K562 (cell line): ENCODE results near the gene DDX23. TPM values are rescaled to one million over a fixed set of nuclear protein-coding genes. Genes with fewer than 3 reads are reported as not detected.

ENCODE experiments used
- ATAC-seq: fragments of 200-7000 bp; cut with Tn5 transposase; 3 replicates; pipeline ENCODE4 v1.9.1; 2020; ENCODE audit warnings: moderate library complexity
- BruUV-seq: library from RNA; stranded (reverse); fragments of 400-500 nt; replicated peaks from 2 replicates; lab custom pipeline; 2021; lab: Mats Ljungman, UMichigan
- CTCF ChIA-PET: fragments of 300-600 bp; formaldehyde crosslinking; extraction: SDS; loops from one replicate; lab custom pipeline; 2021; ENCODE audit warnings: low intra/inter-chr PET ratio; lab: Yijun Ruan, JAX
- POLR2A ChIA-PET: fragments of 300-600, 350-650 bp; sonication (Branson Sonifier 250); formaldehyde crosslinking; extraction: SDS; loops from one replicate; lab custom pipeline; 2021; ENCODE audit warnings: antibody characterized with exemption, inconsistent platforms; lab: Yijun Ruan, JAX
- DNase-seq, 4 experiments: peaks; one replicate each; pipeline versions ENCODE4 v3.0.0 to v3.0.0-alpha.2; 2011 to 2018; ENCODE audit warnings: low spot score in 3 of 4, mixed read lengths in 3 of 4; ENCODE audit errors: extremely low read depth in 1 of 4
- FAIRE-seq: peaks from 2 replicates; lab custom pipeline; 2011; peaks lifted over from hg19 to GRCh38; lab: Jason Lieb, UNC
- H2AFZ ChIP-seq: 2 replicates; pipeline ENCODE4 v1.6.0; 2011; ENCODE audit warnings: low read depth, low read length, control low read depth, inconsistent platforms
- H3K27ac ChIP-seq: fragments of 200-600 bp; 3 replicates; pipeline ENCODE4 v1.8.0; 2011; ENCODE audit warnings: low read depth, mild to moderate bottlenecking, control low read depth, inconsistent platforms, low read length, moderate library complexity, mixed read lengths; ENCODE audit errors: extremely low read depth
- H3K27me3 ChIP-seq, 2 experiments: fragments of 300-600 bp in 1 of 2; 2 replicates in 1 of 2; 3 replicates in 1 of 2; pipeline versions ENCODE4 v1.6.0 to v1.8.0; 2011; ENCODE audit warnings: inconsistent platforms in 2 of 2, low read length in 2 of 2, mild to moderate bottlenecking in 1 of 2, mixed read lengths in 1 of 2, moderate library complexity in 1 of 2; ENCODE audit not compliant: control insufficient read depth in 2 of 2, insufficient read depth in 2 of 2
- H3K36me3 ChIP-seq: fragments of 300-600 bp; 3 replicates; pipeline ENCODE4 v1.8.0; 2011; ENCODE audit warnings: mild to moderate bottlenecking, low read length, inconsistent platforms; ENCODE audit not compliant: control insufficient read depth, insufficient read depth
- H3K4me1 ChIP-seq, 2 experiments: fragments of 200-600 bp in 1 of 2; replicated peaks in 1 of 2; 2 replicates in 1 of 2; 3 replicates in 1 of 2; pipeline versions ENCODE4 v1.5.1 to v1.8.0; 2011; ENCODE audit warnings: inconsistent platforms in 2 of 2, low read length in 2 of 2, mild to moderate bottlenecking in 1 of 2, mixed read lengths in 1 of 2, moderate library complexity in 1 of 2; ENCODE audit not compliant: control insufficient read depth in 2 of 2, insufficient read depth in 2 of 2
- H3K4me2 ChIP-seq: 2 replicates; pipeline ENCODE4 v1.6.1; 2011; ENCODE audit warnings: low read length, control low read depth, inconsistent platforms, mixed read lengths; ENCODE audit not compliant: insufficient read depth
- H3K4me3 ChIP-seq: fragments of 200-600 bp; sonication (generic), shearing (Covaris generic); 2 replicates; pipeline ENCODE4 v1.5.1; 2016; ENCODE audit warnings: control low read depth, inconsistent platforms
- H3K79me2 ChIP-seq: fragments of 200-600 bp; 3 replicates; pipeline ENCODE4 v1.8.0; 2011; ENCODE audit warnings: low read length, inconsistent platforms; ENCODE audit not compliant: control insufficient read depth, insufficient read depth
- H3K9ac ChIP-seq, 2 experiments: 2 replicates each; pipeline versions ENCODE4 v1.6.0 to v1.6.1; 2011; ENCODE audit warnings: low read depth in 2 of 2, low read length in 2 of 2, control low read depth in 1 of 2, inconsistent platforms in 1 of 2, mild to moderate bottlenecking in 1 of 2, mixed read lengths in 1 of 2; ENCODE audit not compliant: insufficient read depth in 1 of 2
- H3K9me1 ChIP-seq: one replicate; pipeline ENCODE4 v1.6.0; 2011; ENCODE audit warnings: inconsistent platforms, mild to moderate bottlenecking, low read length, moderate library complexity; ENCODE audit not compliant: control insufficient read depth, insufficient read depth
- H3K9me3 ChIP-seq: replicated peaks from 2 replicates; pipeline ENCODE4 v1.5.1; 2011; ENCODE audit warnings: low read depth, low read length, inconsistent platforms; ENCODE audit not compliant: control insufficient read depth, insufficient read depth
- H4K20me1 ChIP-seq: replicated peaks from 2 replicates; pipeline ENCODE4 v1.6.1; 2011; ENCODE audit warnings: low read length, inconsistent platforms, mixed read lengths; ENCODE audit not compliant: control insufficient read depth, insufficient read depth
- FOXJ3 ChIP-seq: sonication (generic); formaldehyde crosslinking; IDR thresholded peaks from 2 replicates; pipeline ENCODE4 v1.4.0; 2020; ENCODE audit warnings: mild to moderate bottlenecking, missing genetic modification reagents
- FOXP1 ChIP-seq: sonication (generic); formaldehyde crosslinking; IDR thresholded peaks from 2 replicates; pipeline ENCODE4 v1.8.0; 2022; ENCODE audit warnings: mild to moderate bottlenecking, missing genetic modification reagents
- MEF2D ChIP-seq: conservative IDR thresholded peaks from 2 replicates; pipeline ENCODE4 v1.6.1; 2016; ENCODE audit warnings: low read depth, missing genetic modification characterization, missing compliant biosample characterization
- PRMT5 ChIP-seq: sonication (generic); formaldehyde crosslinking; IDR thresholded peaks from 2 replicates; pipeline ENCODE4 v1.5.0; 2020; ENCODE audit warnings: missing genetic modification reagents
- SRSF1 ChIP-seq: fragments of 200-400 bp; formaldehyde crosslinking; IDR thresholded peaks from 2 replicates; pipeline ENCODE4 v1.6.1; 2017; ENCODE audit warnings: mild to moderate bottlenecking, low read depth, low read length, moderate library complexity
- ZNF217 ChIP-seq: sonication (generic); formaldehyde crosslinking; IDR thresholded peaks from 2 replicates; pipeline ENCODE4 v1.8.0; 2022; ENCODE audit warnings: mild to moderate bottlenecking, missing genetic modification reagents
- ZNF75A ChIP-seq: fragments of 450-650 bp; formaldehyde crosslinking; IDR thresholded peaks from 2 replicates; pipeline ENCODE4 v1.4.0; 2020; ENCODE audit warnings: mild to moderate bottlenecking
- WGBS: fragments of 100-300 bp; shearing (Covaris generic); methylation state at CpG from one replicate; pipeline ENCODE4 v1.1.6; 2016; ENCODE audit warnings: low coverage, mixed read lengths; ENCODE audit not compliant: insufficient coverage; ENCODE audit errors: missing lambda C conversion rate; 5-methylcytosine and 5-hydroxymethylcytosine counted together
- in situ Hi-C: fragments of 300-500 bp; cut with MboI; formaldehyde crosslinking; loops from 4 replicates; pipeline ENCODE4 v1.15.0; 2018; ENCODE audit warnings: inconsistent platforms, mixed read lengths
- intact Hi-C: fragments of 100-400 bp; cut with micrococcal nuclease; formaldehyde crosslinking; loops from 2 replicates; pipeline ENCODE4 v1.14.2; 2022
- polyA plus RNA-seq, 8 experiments: library from polyadenylated mRNA; depleted of rRNA in 4 of 8; stranded (reverse) in 5 of 8; unstranded in 3 of 8; fragments of >200 nt; fragmentation: Nextera tagmentation in 2 of 8; fragmentation: Illumina TruSeq in 1 of 8; extraction: Ambion mirVana in 2 of 8; extraction: Trizol in 1 of 8; gene quantifications; 2 replicates each; pipeline versions ENCODE4 v1.2.1 to v1.2.3, GENCODE V29; 2011 to 2014; ENCODE audit warnings: inconsistent platforms in 1 of 8, missing spikeins in 1 of 8
- total RNA-seq, 7 experiments: library from RNA; depleted of rRNA in 6 of 7; stranded (reverse); fragments of >200 nt in 6 of 7; fragmentation: Illumina TruSeq in 2 of 7; extraction: Trizol in 2 of 7; gene quantifications; 2 replicates each; pipeline versions ENCODE4 v1.2.1 to v1.2.3, GENCODE V29; 2011 to 2021; ENCODE audit warnings: low replicate concordance in 1 of 7
- TF ChIP-seq, protein P1 (sequence below): fragments of 450-650 bp; formaldehyde crosslinking; IDR thresholded peaks from 2 replicates; pipeline ENCODE4 v1.4.0; 2022; ENCODE audit warnings: mild to moderate bottlenecking, moderate library complexity
- TF ChIP-seq, protein P2 (sequence below), 2 experiments: fragments of 450-650 bp in 1 of 2; sonication (generic) in 1 of 2; formaldehyde crosslinking in 1 of 2; IDR thresholded peaks in 1 of 2; conservative IDR thresholded peaks in 1 of 2; 2 replicates each; pipeline versions ENCODE4 v1.6.1 to v1.8.1; 2016 to 2023; ENCODE audit warnings: mild to moderate bottlenecking in 2 of 2, moderate library complexity in 2 of 2, inconsistent platforms in 1 of 2, missing genetic modification reagents in 1 of 2

DDX23 gene
- total and polyA plus RNA-seq, 9 of the 15 experiments (the other 6 are each of a cell fraction or from before 2014, with no cell fraction given) = 32.4 to 138 (median 104) TPM

DNA sequence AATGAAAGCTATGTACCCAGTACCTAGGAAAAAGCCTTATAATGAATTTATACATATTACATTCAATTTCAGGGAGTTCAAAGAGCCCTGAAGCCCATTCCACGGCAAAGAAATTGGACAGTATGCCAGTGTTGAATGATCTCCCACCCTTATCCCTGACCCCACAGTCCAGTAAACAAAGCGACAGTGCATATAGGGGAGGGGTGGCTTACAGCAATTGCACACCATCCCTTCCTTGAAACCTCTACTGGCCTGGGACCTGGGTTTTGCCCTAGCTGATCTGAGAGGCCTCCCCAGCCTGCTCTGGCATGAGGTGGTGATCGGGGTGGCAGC lies 31.0 kb upstream of the DDX23 start:
- intact Hi-C loops = no loop called here
- FAIRE-seq = no peak
- no peak for TF ChIP-seq FOXP1
- TF ChIP-seq FOXJ3 (CRISPR knock-in tag) = no peak
- TF ChIP-seq, protein P1, sequence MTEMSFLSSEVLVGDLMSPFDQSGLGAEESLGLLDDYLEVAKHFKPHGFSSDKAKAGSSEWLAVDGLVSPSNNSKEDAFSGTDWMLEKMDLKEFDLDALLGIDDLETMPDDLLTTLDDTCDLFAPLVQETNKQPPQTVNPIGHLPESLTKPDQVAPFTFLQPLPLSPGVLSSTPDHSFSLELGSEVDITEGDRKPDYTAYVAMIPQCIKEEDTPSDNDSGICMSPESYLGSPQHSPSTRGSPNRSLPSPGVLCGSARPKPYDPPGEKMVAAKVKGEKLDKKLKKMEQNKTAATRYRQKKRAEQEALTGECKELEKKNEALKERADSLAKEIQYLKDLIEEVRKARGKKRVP = no peak
- no peak for TF ChIP-seq PRMT5 (CRISPR knock-in tag)
- TF ChIP-seq ZNF75A (CRISPR knock-in tag) = no peak
- no peak for TF ChIP-seq SRSF1
- TF ChIP-seq ZNF217 (CRISPR knock-in tag) = no peak
- TF ChIP-seq, protein P2, sequence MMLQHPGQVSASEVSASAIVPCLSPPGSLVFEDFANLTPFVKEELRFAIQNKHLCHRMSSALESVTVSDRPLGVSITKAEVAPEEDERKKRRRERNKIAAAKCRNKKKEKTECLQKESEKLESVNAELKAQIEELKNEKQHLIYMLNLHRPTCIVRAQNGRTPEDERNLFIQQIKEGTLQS (IDR thresholded peaks at IDR 0.05) = no peak
- TF ChIP-seq, protein P2 (CRISPR knock-in tag; conservative IDR thresholded peaks at IDR 0.05) = no peak
- no peak for TF ChIP-seq MEF2D (tag)

More for the DNA sequence above, 31.0 kb upstream of the DDX23 start:
- BruUV-seq = no TSS peak
- H3K36me3 ChIP-seq = no peaks in the 10 kb centered on the region
- in situ Hi-C loops = no loop called here
- no peak for DNase-seq
- CTCF ChIA-PET = no interaction called here
- H3K4me3 ChIP-seq = no peak overlapping the region
- H4K20me1 ChIP-seq = no peaks in the 10 kb centered on the region
- peaks cover 3 to 4% of the 10 kb centered on the region in 2 experiments; a peak in 1 of 5 replicates for H3K27me3 ChIP-seq
- H3K9me1 ChIP-seq = no peaks in the 10 kb centered on the region
- H3K79me2 ChIP-seq = no peaks in the 10 kb centered on the region
- no peak for ATAC-seq
- H3K4me2 ChIP-seq = no peak overlapping the region
- H3K9me3 ChIP-seq = no peaks in the 10 kb centered on the region
- peaks cover 9 to 18% of the 10 kb centered on the region in 2 experiments; a peak in 3 of 5 replicates for H3K4me1 ChIP-seq
- no peak overlapping the region for H2AFZ ChIP-seq
- POLR2A ChIA-PET = interaction anchor here (1.0 to 1.2 kb wide), 2 partner anchors 10 to 132 kb away, joined by 4 read pairs; no protein-coding TSS in a partner anchor
- 72% methylated on average over 3 of the region's 3 CpGs for WGBS
- H3K27ac ChIP-seq = no peak overlapping the region
- H3K9ac ChIP-seq = no peak overlapping the region
